ENCODE data around the gene FEN1. TPM values are rescaled to one million over a fixed set of nuclear protein-coding genes. Genes with fewer than 3 reads are reported as not detected.

Gene FEN1
- total RNA-seq, 1 donor from 2014 or later: 5.4 TPM

- no peak for DNase-seq
- TF ChIP-seq CTCF (IDR thresholded peaks at IDR 0.05): no peak
- H3K36me3 ChIP-seq: peaks cover 61% of the 10 kb centered on the region
These were observed 9.9 kb downstream of the FEN1 start for GRCh38 chr11:61802605-61803004.

DNA sequence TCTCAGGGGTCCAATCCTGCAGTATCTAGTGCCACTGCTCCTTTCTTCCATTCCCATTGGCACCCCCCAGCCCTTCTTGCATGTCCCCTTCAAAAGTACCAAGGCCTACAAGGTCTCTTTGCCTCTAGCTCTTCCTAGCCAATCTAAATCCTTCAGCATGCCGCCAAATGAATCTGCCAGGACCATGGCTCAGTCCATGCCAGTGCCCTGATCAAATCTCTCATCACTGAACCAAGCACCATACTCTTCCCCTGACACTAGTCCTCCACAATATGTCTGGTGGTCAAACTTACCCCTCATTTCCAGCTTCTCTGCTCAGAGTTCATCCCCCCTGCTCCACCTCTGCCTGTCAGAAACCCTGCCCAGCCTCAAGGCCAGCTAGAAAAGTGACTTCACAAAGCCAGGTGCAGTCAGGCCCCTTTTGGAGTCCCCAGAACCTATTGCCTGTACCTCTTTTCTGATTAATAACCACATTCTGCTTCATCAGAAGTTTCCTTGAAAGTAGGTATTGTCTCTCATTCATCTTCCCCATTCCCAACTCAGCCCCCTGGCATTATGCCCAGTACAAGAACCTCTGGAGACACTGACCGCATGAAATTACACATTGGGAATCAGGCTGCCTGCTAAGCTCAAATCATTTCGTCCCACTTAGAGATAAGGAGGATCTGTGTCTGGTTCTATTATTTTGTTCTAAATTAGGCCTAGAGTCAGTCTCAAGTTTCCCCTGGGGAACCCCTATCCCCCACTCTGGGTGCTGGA lies 11.4 kb downstream of the FEN1 start:
- Histone ChIP-seq H3K4me1 (no peaks in the 10 kb centered on the region), H3K27me3 (ENCODE audit: low read depth) (no peaks in the 10 kb centered on the region), H3K9me3 (no peaks in the 10 kb centered on the region), H3K27ac (no peak overlapping the region), H3K4me3 (no peak overlapping the region), H3K36me3 (peaks cover 74% of the 10 kb centered on the region)
- intact Hi-C loops (cut with DNase I): no loop called here
- no peak for ATAC-seq
- no peak for TF ChIP-seq CTCF (IDR thresholded peaks at IDR 0.05)
- no peak for DNase-seq

More at GRCh38 chr11:61802605-61803004, 9.9 kb downstream of the FEN1 start:
- H3K4me1 ChIP-seq: peaks cover 3% of the 10 kb centered on the region
- intact Hi-C loops (cut with DNase I): no loop called here
- ATAC-seq: no peak
- H3K27me3 ChIP-seq (ENCODE audit: low read depth): no peaks in the 10 kb centered on the region
- H3K4me3 ChIP-seq: no peak overlapping the region
- no peaks in the 10 kb centered on the region for H3K9me3 ChIP-seq
- H3K27ac ChIP-seq: no peak overlapping the region

DNA sequence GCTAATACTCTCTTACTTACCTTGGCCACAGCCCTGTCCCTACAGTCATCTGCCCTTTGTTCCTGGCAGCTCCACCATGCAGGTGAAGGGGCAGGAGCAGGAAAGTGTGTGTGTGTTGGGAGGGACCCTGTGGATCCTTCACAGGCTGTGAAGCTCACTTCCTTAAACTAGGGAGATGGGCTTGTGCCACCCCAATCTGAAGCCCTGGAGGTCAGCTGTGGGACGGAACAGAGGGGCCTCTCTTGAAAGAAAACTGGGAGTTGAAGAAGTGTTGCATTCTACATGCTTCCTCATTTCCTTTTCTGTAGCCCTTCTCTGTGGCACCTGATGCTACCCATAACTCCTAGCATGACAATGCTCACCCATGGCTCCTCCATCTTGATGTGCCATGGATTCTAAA lies 12.4 kb downstream of the FEN1 start:
- H3K4me1 ChIP-seq: no peaks in the 10 kb centered on the region
- peaks cover 83% of the 10 kb centered on the region for H3K36me3 ChIP-seq
- ATAC-seq (no peak), DNase-seq (no peak)
- no peak overlapping the region for H3K27ac ChIP-seq
- no peak for TF ChIP-seq CTCF (IDR thresholded peaks at IDR 0.05)
- no peaks in the 10 kb centered on the region for H3K27me3 ChIP-seq (ENCODE audit: low read depth)
- H3K4me3 ChIP-seq: no peak overlapping the region
- intact Hi-C loops (cut with DNase I): no loop called here
- H3K9me3 ChIP-seq: no peaks in the 10 kb centered on the region

GRCh38 chr11:61806785-61807184 lies 14.1 kb downstream of the FEN1 start:
- no peak for DNase-seq
- peaks cover 91% of the 10 kb centered on the region for H3K36me3 ChIP-seq
- H3K9me3 ChIP-seq: no peaks in the 10 kb centered on the region
- H3K4me3 ChIP-seq: no peak overlapping the region
- intact Hi-C loops (cut with DNase I): no loop called here
- no peak overlapping the region for H3K27ac ChIP-seq
- no peak for TF ChIP-seq CTCF (IDR thresholded peaks at IDR 0.05)
- no peaks in the 10 kb centered on the region for H3K27me3 ChIP-seq (ENCODE audit: low read depth)
- H3K4me1 ChIP-seq: no peaks in the 10 kb centered on the region
- no peak for ATAC-seq

DNA sequence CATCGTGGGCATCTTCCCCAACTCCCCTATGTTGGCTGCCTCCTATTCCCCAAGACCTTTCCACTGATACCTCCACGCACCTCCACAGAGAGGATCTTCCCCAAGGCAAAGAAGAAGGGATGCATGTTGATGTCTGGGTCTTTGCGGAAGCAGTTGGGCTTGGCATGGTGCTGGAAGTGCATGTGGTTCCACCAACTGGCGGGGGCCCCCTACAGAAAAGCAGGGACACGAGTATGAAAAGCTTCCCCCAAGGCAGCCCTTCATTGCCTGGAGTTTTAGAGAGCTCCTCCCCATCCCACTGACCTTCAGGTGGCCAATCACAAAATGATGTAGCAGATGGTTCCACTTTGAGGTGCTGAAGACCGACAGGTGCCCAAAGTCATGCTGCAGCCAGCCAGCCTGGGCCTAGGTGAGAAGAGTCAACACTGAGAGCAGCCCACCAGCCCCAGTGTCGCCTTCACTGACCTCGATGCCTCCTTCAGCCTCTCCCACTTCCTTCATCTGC lies 18.0 kb downstream of the FEN1 start:
- no peaks in the 10 kb centered on the region for H3K27me3 ChIP-seq (ENCODE audit: low read depth)
- no peak overlapping the region for H3K27ac ChIP-seq
- ATAC-seq: no peak
- H3K4me3 ChIP-seq: no peak overlapping the region
- H3K4me1 ChIP-seq: peaks cover 5% of the 10 kb centered on the region
- no peak for TF ChIP-seq CTCF (IDR thresholded peaks at IDR 0.05)
- DNase-seq: no peak
- peaks cover 65% of the 10 kb centered on the region for H3K36me3 ChIP-seq
- intact Hi-C loops (cut with DNase I): no loop called here
- no peaks in the 10 kb centered on the region for H3K9me3 ChIP-seq

Measured in lower lobe of right lung (tissue), 2 donors.